A673 (cell line): Measurements from ENCODE around the gene C1orf198.

ENCODE experiments used
- CTCF ChIP-seq: fragments of 300-800, 200-600 bp; sonication (generic); conservative IDR thresholded peaks from 2 replicates; pipeline ENCODE4 v1.5.1; 2017; ENCODE audit warnings: low read depth, mild to moderate bottlenecking, antibody characterized with exemption, low read length, moderate library complexity, mixed read lengths
- EZH2 ChIP-seq: fragments of 200-600 bp; sonication (generic); IDR thresholded peaks from 2 replicates; pipeline ENCODE4 v1.6.1; 2017; ENCODE audit warnings: borderline replicate concordance, low read depth, mild to moderate bottlenecking, mixed read lengths, antibody characterized with exemption, low read length; ENCODE audit not compliant: poor library complexity, severe bottlenecking

GRCh38 chr1:230861970-230862595 lies 6.2 kb downstream of the C1orf198 start:
- TF ChIP-seq CTCF (no peak), EZH2 (no peak)
